22Rv1 (cell line): ENCODE data around the gene COQ9.
A peak's percentile ranks its signal among the peaks of the same experiment; 100 is the strongest.

Experiments used
- H3K27ac ChIP-seq: fragments of 450-650 bp; 2 replicates; pipeline ENCODE4 v1.5.1; 2017
- CTCF ChIP-seq: fragments of 450-650 bp; IDR thresholded peaks from 2 replicates; pipeline ENCODE4 v1.5.1; 2017; ENCODE audit warnings: mild to moderate bottlenecking
- ZFX ChIP-seq: fragments of 450-650 bp; IDR thresholded peaks from 2 replicates; pipeline ENCODE4 v1.6.1; 2017; ENCODE audit warnings: antibody characterized with exemption, borderline replicate concordance

COQ9 gene

GRCh38 chr16:57407521-57408353, 39.5 kb upstream of the COQ9 start:
- H3K27ac ChIP-seq: no peak overlapping the region
- no peak for TF ChIP-seq ZFX
- no peak for TF ChIP-seq CTCF

- H3K27ac ChIP-seq: no peak overlapping the region
- no peak for TF ChIP-seq ZFX
- no peak for TF ChIP-seq CTCF
Measured at GRCh38 chr16:57409065-57409464, 38.2 kb upstream of the COQ9 start.

GRCh38 chr16:57409870-57410587, 37.2 kb upstream of the COQ9 start:
- TF ChIP-seq ZFX (no peak), CTCF (0 out of 2 replicates have a peak, but pooled peaks have one; percentile 15)

GRCh38 chr16:57411362-57411976, 35.8 kb upstream of the COQ9 start:
- H3K27ac ChIP-seq: no peak overlapping the region
- TF ChIP-seq CTCF (no peak), ZFX (no peak)

More at GRCh38 chr16:57409870-57410587, 37.2 kb upstream of the COQ9 start:
- peak overlapping the region; percentile 17; the same call in 1 of the 2 replicates for H3K27ac ChIP-seq

- no peak overlapping the region for H3K27ac ChIP-seq
- TF ChIP-seq ZFX (no peak), CTCF (no peak)
Measured at GRCh38 chr16:57412584-57412983, 34.7 kb upstream of the COQ9 start.

GRCh38 chr16:57413301-57413730, 34.0 kb upstream of the COQ9 start:
- no peak for TF ChIP-seq CTCF
- no peak for TF ChIP-seq ZFX
- no peak overlapping the region for H3K27ac ChIP-seq
